OCI-LY7 (cell line): ENCODE results near the gene ORAI1.
"Not testable (repeated sequence)": the region's sequence is repeated elsewhere in the genome, so short reads cannot be mapped to it uniquely, and the experiment has no call there.

ENCODE experiments used
- EZH2phosphoT487 ChIP-seq: fragments of 200-600 bp; sonication (generic); IDR thresholded peaks from 2 replicates; pipeline ENCODE4 v1.6.1; 2018; ENCODE audit warnings: low read depth, borderline replicate concordance, mild to moderate bottlenecking, mixed run types, antibody characterized with exemption, low read length, moderate library complexity, mixed read lengths
- TF ChIP-seq, protein P1 (sequence below): fragments of 200-600 bp; sonication (generic); conservative IDR thresholded peaks from 2 replicates; pipeline ENCODE4 v1.5.1; 2014; ENCODE audit warnings: mild to moderate bottlenecking, antibody characterized with exemption, low read length, moderate library complexity, mixed read lengths

GRCh38 chr12:121661353-121662105, 35.2 kb downstream of the ORAI1 start:
- TF ChIP-seq, protein P1, sequence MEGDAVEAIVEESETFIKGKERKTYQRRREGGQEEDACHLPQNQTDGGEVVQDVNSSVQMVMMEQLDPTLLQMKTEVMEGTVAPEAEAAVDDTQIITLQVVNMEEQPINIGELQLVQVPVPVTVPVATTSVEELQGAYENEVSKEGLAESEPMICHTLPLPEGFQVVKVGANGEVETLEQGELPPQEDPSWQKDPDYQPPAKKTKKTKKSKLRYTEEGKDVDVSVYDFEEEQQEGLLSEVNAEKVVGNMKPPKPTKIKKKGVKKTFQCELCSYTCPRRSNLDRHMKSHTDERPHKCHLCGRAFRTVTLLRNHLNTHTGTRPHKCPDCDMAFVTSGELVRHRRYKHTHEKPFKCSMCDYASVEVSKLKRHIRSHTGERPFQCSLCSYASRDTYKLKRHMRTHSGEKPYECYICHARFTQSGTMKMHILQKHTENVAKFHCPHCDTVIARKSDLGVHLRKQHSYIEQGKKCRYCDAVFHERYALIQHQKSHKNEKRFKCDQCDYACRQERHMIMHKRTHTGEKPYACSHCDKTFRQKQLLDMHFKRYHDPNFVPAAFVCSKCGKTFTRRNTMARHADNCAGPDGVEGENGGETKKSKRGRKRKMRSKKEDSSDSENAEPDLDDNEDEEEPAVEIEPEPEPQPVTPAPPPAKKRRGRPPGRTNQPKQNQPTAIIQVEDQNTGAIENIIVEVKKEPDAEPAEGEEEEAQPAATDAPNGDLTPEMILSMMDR: not testable (repeated sequence)
- TF ChIP-seq EZH2phosphoT487: not testable (repeated sequence)
